DND-41 (cell line): ENCODE results near the gene PICK1.

Experiments used
- EZH2 ChIP-seq: IDR thresholded peaks from 3 replicates; pipeline ENCODE4 v1.6.1; 2012; ENCODE audit warnings: borderline replicate concordance, low read depth, mild to moderate bottlenecking, moderate library complexity, low read length, inconsistent platforms; ENCODE audit not compliant: severe bottlenecking
- TF ChIP-seq, protein P1 (sequence below): IDR thresholded peaks from 2 replicates; pipeline ENCODE4 v1.5.1; 2012; ENCODE audit warnings: borderline replicate concordance, low read length, moderate library complexity, mild to moderate bottlenecking; ENCODE audit not compliant: poor library complexity, severe bottlenecking; ENCODE audit errors: extremely low read depth

DNA sequence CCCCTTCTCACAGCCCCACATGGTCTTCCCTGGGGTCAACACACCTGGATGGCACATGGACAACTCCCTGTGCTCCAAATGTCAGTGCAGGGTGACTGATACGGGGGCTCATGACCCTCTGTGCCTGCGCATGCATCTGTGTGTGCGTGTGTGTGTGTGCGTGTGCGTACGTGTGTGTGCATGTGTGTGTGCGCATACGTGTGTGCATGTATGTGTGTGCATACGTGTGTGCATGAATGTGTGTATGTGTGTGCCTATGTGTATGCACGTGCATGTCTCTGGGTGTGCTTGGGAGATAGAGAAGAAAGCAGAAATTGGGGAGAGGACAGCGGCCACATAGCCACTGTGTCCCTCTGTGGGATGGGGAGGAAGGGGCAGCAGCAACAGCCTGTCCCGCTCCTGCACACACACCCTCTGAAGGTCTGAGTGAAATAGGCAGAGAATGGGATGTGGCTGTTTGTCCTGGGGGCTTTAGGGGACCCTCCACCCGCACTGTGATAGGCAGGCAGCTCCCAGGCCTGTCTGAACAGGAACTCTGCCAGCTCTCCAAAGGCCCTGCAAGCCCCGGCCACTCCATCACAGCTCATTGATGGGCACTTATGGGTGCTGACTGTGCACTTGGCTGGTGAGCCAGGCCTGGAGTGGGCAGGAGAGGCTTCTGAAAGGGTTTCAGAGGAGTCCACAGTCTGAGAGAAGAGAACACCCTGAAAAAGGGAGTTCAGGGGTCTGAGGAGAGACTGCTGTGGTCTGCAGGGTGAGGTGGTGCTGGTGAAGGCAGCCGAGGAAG is 28.7 kb upstream of the PICK1 start:
- TF ChIP-seq, protein P1, sequence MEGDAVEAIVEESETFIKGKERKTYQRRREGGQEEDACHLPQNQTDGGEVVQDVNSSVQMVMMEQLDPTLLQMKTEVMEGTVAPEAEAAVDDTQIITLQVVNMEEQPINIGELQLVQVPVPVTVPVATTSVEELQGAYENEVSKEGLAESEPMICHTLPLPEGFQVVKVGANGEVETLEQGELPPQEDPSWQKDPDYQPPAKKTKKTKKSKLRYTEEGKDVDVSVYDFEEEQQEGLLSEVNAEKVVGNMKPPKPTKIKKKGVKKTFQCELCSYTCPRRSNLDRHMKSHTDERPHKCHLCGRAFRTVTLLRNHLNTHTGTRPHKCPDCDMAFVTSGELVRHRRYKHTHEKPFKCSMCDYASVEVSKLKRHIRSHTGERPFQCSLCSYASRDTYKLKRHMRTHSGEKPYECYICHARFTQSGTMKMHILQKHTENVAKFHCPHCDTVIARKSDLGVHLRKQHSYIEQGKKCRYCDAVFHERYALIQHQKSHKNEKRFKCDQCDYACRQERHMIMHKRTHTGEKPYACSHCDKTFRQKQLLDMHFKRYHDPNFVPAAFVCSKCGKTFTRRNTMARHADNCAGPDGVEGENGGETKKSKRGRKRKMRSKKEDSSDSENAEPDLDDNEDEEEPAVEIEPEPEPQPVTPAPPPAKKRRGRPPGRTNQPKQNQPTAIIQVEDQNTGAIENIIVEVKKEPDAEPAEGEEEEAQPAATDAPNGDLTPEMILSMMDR: no peak
- TF ChIP-seq EZH2: no peak
